Keratinocyte (primary cell): ENCODE results near the gene AP1AR.

ENCODE experiments used
- EZH2 ChIP-seq: IDR thresholded peaks from one replicate; pipeline ENCODE4 v1.6.1; 2012; ENCODE audit warnings: inconsistent platforms, mild to moderate bottlenecking, low read length, moderate library complexity
- TF ChIP-seq, protein P1 (sequence below), 3 experiments: IDR thresholded peaks in 1 of 3; conservative IDR thresholded peaks in 1 of 3; optimal IDR thresholded peaks in 1 of 3; 2 replicates in 2 of 3; 3 replicates in 1 of 3; pipeline versions ENCODE3 to v1.5.1; 2011; ENCODE audit warnings: low read length in 3 of 3, mild to moderate bottlenecking in 3 of 3, moderate library complexity in 2 of 3, control low read depth in 1 of 3, inconsistent platforms in 1 of 3; ENCODE audit not compliant: insufficient read depth in 2 of 3; ENCODE audit errors: extremely low read depth in 1 of 3

DNA sequence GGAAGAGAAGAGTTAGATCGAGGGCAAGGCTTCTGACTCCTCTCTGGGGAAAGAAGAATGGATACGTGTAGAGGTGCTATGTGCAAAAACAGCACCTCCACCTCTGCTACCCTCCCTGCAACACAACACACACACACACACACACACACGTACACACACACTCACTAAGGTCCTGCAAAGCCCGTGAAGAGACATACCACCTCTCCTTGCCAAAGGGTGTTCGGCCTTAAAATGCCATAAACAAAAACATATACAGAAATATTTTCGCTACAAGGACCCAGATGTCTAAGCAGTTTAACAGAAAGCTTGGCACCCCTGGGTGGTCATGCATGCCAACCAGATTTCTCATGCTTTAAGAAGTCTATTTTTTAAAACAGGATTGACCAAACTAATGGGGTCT, 52.6 kb downstream of the AP1AR start:
- TF ChIP-seq, protein P1, sequence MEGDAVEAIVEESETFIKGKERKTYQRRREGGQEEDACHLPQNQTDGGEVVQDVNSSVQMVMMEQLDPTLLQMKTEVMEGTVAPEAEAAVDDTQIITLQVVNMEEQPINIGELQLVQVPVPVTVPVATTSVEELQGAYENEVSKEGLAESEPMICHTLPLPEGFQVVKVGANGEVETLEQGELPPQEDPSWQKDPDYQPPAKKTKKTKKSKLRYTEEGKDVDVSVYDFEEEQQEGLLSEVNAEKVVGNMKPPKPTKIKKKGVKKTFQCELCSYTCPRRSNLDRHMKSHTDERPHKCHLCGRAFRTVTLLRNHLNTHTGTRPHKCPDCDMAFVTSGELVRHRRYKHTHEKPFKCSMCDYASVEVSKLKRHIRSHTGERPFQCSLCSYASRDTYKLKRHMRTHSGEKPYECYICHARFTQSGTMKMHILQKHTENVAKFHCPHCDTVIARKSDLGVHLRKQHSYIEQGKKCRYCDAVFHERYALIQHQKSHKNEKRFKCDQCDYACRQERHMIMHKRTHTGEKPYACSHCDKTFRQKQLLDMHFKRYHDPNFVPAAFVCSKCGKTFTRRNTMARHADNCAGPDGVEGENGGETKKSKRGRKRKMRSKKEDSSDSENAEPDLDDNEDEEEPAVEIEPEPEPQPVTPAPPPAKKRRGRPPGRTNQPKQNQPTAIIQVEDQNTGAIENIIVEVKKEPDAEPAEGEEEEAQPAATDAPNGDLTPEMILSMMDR (optimal IDR thresholded peaks at IDR 0.05 in 1 of 3, IDR thresholded peaks at IDR 0.05 in 1 of 3, conservative IDR thresholded peaks at IDR 0.05 in 1 of 3; ENCODE audit: extremely low read depth in 1 of 3, insufficient read depth in 2 of 3, low read length in 3 of 3) = no peak
- no peak for TF ChIP-seq EZH2
